B cell (primary cell): ENCODE results near the gene FAM184A.
"Not testable (repeated sequence)": the region's sequence is repeated elsewhere in the genome, so short reads cannot be mapped to it uniquely, and the experiment has no call there.

Experiments
- CTCF ChIP-seq: fragments of 200-600 bp; IDR thresholded peaks from one replicate; pipeline ENCODE4 v1.8.0; 2022; ENCODE audit warnings: antibody characterized with exemption, mild to moderate bottlenecking
- EZH2 ChIP-seq: IDR thresholded peaks from 2 replicates; pipeline ENCODE4 v1.6.1; 2012; ENCODE audit warnings: borderline replicate concordance, low read depth, mild to moderate bottlenecking, moderate library complexity, low read length; ENCODE audit not compliant: insufficient read depth, poor library complexity, severe bottlenecking

- TF ChIP-seq EZH2, CTCF: not testable (repeated sequence)
These were observed 69.2 kb downstream of the FAM184A start for GRCh38 chr6:119009266-119009665.
